Measurements from ENCODE around the gene PALM.

Gene PALM

DNA sequence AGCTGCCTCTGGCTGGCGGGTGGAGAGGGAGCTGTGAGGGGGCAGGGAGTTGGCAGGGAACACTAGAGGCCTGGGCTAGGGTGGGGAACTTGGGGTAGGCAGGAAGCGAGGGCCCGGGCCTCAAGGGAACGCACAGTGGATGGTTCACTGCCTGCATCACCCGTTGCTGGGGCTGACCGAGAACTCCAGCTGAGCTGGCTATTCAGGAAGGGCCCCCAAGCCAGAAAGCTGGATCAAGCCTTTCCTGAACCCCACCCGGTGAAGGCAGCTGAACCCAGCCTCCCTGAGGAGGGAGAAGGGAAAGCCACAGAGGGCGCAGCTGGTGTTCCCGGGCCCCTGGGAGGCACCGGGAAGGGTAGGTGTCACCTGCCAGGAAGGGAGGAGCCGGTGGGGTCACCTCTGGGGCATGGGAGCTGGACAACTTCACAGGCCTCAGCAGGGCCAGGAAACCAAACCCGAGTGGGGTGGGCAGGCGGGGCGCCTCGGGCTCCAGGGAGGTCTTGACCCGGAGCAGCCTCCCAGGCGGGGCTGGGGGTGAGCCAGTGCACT is 13.9 kb downstream of the PALM start:
- TF ChIP-seq, protein P1, sequence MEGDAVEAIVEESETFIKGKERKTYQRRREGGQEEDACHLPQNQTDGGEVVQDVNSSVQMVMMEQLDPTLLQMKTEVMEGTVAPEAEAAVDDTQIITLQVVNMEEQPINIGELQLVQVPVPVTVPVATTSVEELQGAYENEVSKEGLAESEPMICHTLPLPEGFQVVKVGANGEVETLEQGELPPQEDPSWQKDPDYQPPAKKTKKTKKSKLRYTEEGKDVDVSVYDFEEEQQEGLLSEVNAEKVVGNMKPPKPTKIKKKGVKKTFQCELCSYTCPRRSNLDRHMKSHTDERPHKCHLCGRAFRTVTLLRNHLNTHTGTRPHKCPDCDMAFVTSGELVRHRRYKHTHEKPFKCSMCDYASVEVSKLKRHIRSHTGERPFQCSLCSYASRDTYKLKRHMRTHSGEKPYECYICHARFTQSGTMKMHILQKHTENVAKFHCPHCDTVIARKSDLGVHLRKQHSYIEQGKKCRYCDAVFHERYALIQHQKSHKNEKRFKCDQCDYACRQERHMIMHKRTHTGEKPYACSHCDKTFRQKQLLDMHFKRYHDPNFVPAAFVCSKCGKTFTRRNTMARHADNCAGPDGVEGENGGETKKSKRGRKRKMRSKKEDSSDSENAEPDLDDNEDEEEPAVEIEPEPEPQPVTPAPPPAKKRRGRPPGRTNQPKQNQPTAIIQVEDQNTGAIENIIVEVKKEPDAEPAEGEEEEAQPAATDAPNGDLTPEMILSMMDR (IDR thresholded peaks at IDR 0.05; ENCODE audit: unreplicated experiment in 3 of 3), result no peak
- Mint-ChIP-seq H3K4me1 (peaks cover 11% of the 10 kb centered on the region), H3K4me3 (no peak overlapping the region), H3K27me3 (ENCODE audit: low read depth) (no peaks in the 10 kb centered on the region), H3K27ac (peak overlapping the region in 1 of 3 experiments; percentile 78), H3K9me3 (no peaks in the 10 kb centered on the region), H3K36me3 (ENCODE audit: low read depth) (peaks cover 7% of the 10 kb centered on the region)

DNA sequence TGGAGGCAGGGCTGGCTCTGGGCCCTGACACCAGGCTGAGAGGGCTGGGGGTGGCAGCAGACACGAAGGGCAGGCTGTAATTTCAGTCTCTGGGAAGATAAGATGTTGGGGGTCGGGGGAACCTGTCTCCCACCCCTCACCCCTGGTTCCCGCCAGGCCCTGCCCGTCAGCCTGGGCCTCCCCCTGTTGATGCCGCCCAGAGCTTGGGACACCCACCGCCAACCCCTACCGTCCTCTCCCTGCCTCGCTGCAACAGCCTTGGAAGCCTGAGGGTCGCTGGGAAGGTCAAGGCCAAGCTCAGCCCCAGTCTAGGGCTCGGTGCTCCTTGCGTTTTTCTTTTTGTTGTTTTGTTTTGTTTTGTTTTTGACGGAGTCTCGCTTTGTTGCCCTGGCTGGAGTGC is 14.5 kb downstream of the PALM start:
- no peaks in the 10 kb centered on the region for H3K9me3 Mint-ChIP-seq
- no peaks in the 10 kb centered on the region for H3K27me3 Mint-ChIP-seq (ENCODE audit: low read depth)
- peaks cover 5% of the 10 kb centered on the region for H3K4me1 Mint-ChIP-seq
- no peak overlapping the region for H3K4me3 Mint-ChIP-seq
- TF ChIP-seq, protein P1 (IDR thresholded peaks at IDR 0.05; ENCODE audit: unreplicated experiment in 3 of 3), result no peak
- peaks cover 4% of the 10 kb centered on the region for H3K36me3 Mint-ChIP-seq (ENCODE audit: low read depth)
- peak overlapping the region in 1 of 3 experiments; percentile 78 for H3K27ac Mint-ChIP-seq

DNA sequence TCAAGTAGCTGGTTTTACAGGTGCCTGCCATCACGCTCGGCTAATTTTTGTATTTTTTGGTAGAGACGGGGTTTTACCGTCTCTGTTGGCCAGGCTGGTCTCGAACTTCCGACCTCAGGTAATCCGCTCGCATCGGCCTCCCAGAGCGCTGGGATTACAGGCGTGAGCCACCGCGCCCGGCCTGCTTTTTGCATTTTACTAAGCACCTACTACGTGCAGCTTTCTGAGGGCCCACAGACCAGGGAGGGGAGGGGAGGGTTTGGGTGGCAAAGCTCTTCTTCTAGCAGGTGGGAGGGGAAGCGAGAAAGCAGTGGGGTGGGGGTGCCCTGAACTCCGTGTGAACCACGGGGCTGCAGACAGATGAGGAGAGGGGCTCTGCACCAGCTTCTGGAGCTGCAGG is 15.0 kb downstream of the PALM start:
- H3K4me3 Mint-ChIP-seq, result no peak overlapping the region
- H3K9me3 Mint-ChIP-seq, result no peaks in the 10 kb centered on the region
- peak overlapping the region in 1 of 3 experiments; percentile 78 for H3K27ac Mint-ChIP-seq
- peaks cover under 1% of the 10 kb centered on the region for H3K4me1 Mint-ChIP-seq
- peaks cover 4% of the 10 kb centered on the region for H3K36me3 Mint-ChIP-seq (ENCODE audit: low read depth)
- H3K27me3 Mint-ChIP-seq (ENCODE audit: low read depth), result no peaks in the 10 kb centered on the region
- TF ChIP-seq, protein P1 (IDR thresholded peaks at IDR 0.05; ENCODE audit: unreplicated experiment in 3 of 3), result no peak

DNA sequence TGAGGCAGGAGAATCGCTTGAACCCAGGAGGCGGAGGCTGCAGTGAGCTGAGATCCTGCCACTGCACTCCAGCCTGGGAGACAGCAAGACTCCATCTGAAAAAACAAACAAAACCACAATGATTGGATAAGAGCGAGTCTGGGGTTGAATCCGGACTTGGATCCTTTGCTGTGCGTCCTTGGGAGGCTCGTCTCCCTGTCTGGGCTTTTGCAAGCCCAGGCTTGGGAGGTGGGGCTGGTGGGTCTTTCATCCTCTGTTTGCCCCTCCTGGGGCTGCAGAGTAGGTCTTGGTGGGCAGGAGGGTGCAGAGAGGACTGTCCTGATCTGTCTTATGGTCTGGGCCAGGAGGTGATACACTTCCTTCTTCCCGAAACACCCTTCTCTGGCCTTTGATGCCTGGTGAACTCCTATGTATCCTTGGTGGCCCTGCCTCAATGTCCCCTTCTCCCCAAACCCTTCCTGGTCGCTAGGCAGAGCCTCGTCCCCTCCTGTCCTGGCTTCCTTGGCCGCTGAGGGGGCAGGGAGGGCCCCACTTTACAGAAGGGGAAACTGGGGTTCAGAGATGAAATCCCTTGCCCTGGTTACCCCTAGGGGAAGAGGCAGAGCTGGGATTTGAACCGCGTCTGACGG is 16.8 kb downstream of the PALM start:
- peaks cover 8% of the 10 kb centered on the region for H3K36me3 Mint-ChIP-seq (ENCODE audit: low read depth)
- no peaks in the 10 kb centered on the region for H3K4me1 Mint-ChIP-seq
- TF ChIP-seq, protein P1 (IDR thresholded peaks at IDR 0.05; ENCODE audit: unreplicated experiment in 3 of 3), result no peak
- H3K27me3 Mint-ChIP-seq (ENCODE audit: low read depth), result no peaks in the 10 kb centered on the region
- no peaks in the 10 kb centered on the region for H3K9me3 Mint-ChIP-seq
- no peak overlapping the region for H3K4me3 Mint-ChIP-seq
- peak overlapping the region in 1 of 3 experiments; percentile 48 for H3K27ac Mint-ChIP-seq

DNA sequence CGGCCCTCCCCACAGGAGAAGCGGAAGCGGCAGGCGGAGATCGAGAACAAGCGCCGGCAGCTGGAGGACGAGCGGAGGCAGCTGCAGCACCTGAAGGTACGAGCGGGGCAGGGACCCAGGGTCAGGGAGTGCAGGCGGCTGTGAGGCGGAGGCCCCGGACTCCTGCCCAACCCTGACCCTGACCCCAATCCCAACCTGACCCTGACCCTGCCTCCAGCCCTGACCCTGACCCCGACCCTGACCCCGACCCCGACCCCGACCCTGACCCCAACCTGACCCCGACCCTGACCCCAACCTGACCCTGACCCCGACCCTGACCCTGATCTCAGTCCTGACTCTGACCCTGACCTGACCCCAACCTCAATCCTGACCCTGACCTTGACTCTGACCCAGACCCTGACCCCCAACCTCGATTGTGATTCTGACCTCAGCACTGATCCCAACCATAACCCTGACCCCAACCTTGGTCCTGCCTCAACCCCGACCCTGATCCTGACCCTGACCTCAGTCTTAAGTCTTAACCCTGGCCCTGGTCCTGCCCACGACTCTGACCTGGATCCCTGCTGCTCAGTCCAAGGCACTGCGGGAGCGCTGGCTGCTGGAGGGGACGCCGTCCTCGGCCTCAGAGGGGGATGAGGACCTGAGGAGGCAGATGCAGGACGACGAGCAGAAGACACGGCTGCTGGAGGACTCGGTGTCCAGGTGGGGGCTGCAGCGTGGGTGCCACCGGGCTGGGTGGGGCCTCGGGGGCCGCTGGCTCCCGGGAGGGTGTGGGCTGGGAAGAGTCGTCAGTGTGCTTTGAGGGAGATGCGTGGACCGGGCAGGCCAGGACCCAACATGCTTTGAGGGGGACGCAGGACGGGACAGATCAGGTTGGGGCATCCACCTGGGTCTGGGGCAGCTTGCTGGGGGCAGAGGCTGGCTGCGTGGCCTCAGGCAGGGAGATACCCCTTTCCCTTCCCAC is 18.5 kb downstream of the PALM start:
- H3K27ac Mint-ChIP-seq, result no peak overlapping the region
- H3K9me3 Mint-ChIP-seq, result no peaks in the 10 kb centered on the region
- H3K4me1 Mint-ChIP-seq, result no peaks in the 10 kb centered on the region
- no peaks in the 10 kb centered on the region for H3K27me3 Mint-ChIP-seq (ENCODE audit: low read depth)
- no peak overlapping the region for H3K4me3 Mint-ChIP-seq
- TF ChIP-seq, protein P1 (IDR thresholded peaks at IDR 0.05; ENCODE audit: unreplicated experiment in 3 of 3), result no peak
- peaks cover 12% of the 10 kb centered on the region for H3K36me3 Mint-ChIP-seq (ENCODE audit: low read depth)

Measured in nephron (organoid).